ENCODE data around the gene C13orf46.

The C13orf46 gene

GRCh38 chr13:113936166-113936965 lies 37.5 kb downstream of the C13orf46 start:
- DNase-seq, result no peak
- H3K9me3 ChIP-seq, result no peaks in the 10 kb centered on the region
- H3K27me3 ChIP-seq, result no peaks in the 10 kb centered on the region
- no peak overlapping the region for H3K4me3 ChIP-seq (ENCODE audit: low read depth, low read length)
- H3K36me3 ChIP-seq, result no peaks in the 10 kb centered on the region
- TF ChIP-seq CTCF (IDR thresholded peaks at IDR 0.05; ENCODE audit: low read depth, low read length), result no peak
- peaks cover 4% of the 10 kb centered on the region; the same call in 1 of the 2 replicates for H3K4me1 ChIP-seq

- Histone ChIP-seq H3K4me1 (peaks cover 4% of the 10 kb centered on the region; the same call in 1 of the 2 replicates), H3K27me3 (no peaks in the 10 kb centered on the region), H3K36me3 (no peaks in the 10 kb centered on the region), H3K4me3 (ENCODE audit: low read depth, low read length) (no peak overlapping the region), H3K9me3 (no peaks in the 10 kb centered on the region)
- TF ChIP-seq CTCF (IDR thresholded peaks at IDR 0.05; ENCODE audit: low read depth, low read length), result no peak
- no peak for DNase-seq
These were observed 38.7 kb downstream of the C13orf46 start for GRCh38 chr13:113935001-113935844.

- no peak for DNase-seq
- Histone ChIP-seq H3K36me3 (no peaks in the 10 kb centered on the region), H3K4me1 (peaks cover 4% of the 10 kb centered on the region; the same call in 1 of the 2 replicates), H3K4me3 (ENCODE audit: low read depth, low read length) (no peak overlapping the region), H3K27me3 (no peaks in the 10 kb centered on the region), H3K9me3 (no peaks in the 10 kb centered on the region)
- TF ChIP-seq CTCF (IDR thresholded peaks at IDR 0.05; ENCODE audit: low read depth, low read length), result no peak
These were observed 39.3 kb downstream of the C13orf46 start for GRCh38 chr13:113934576-113934975.

- H3K36me3 ChIP-seq, result no peaks in the 10 kb centered on the region
- no peak for TF ChIP-seq CTCF (IDR thresholded peaks at IDR 0.05; ENCODE audit: low read depth, low read length)
- no peak for DNase-seq
- peaks cover 1% of the 10 kb centered on the region; the same call in 1 of the 2 replicates for H3K4me1 ChIP-seq
- no peaks in the 10 kb centered on the region for H3K9me3 ChIP-seq
- H3K4me3 ChIP-seq (ENCODE audit: low read depth, low read length), result no peak overlapping the region
- no peaks in the 10 kb centered on the region for H3K27me3 ChIP-seq
These were observed 40.0 kb downstream of the C13orf46 start for GRCh38 chr13:113933901-113934300.

GRCh38 chr13:113931841-113932459 lies 41.9 kb downstream of the C13orf46 start:
- no peak for TF ChIP-seq CTCF (IDR thresholded peaks at IDR 0.05; ENCODE audit: low read depth, low read length)
- H3K4me3 ChIP-seq (ENCODE audit: low read depth, low read length), result no peak overlapping the region
- no peaks in the 10 kb centered on the region for H3K9me3 ChIP-seq
- no peaks in the 10 kb centered on the region for H3K27me3 ChIP-seq
- no peaks in the 10 kb centered on the region for H3K36me3 ChIP-seq
- no peak for DNase-seq
- H3K4me1 ChIP-seq, result no peaks in the 10 kb centered on the region; the same call in 1 of the 2 replicates
